DND-41 (cell line): ENCODE measurements around the gene LRGUK.

ENCODE experiments used
- ATAC-seq: fragments of 200-7000 bp; cut with Tn5 transposase; 3 replicates; pipeline ENCODE4 v1.9.1; 2021; ENCODE audit warnings: low read depth; ENCODE audit not compliant: insufficient read depth
- DNase-seq: peaks from one replicate; pipeline ENCODE4 v3.0.0-alpha.2; 2020
- H2AFZ ChIP-seq: 2 replicates; pipeline ENCODE4 v1.6.0; 2012; ENCODE audit warnings: low read depth, low read length
- H3K27ac ChIP-seq: 2 replicates; pipeline ENCODE4 v1.5.1; 2012; ENCODE audit warnings: low read length, inconsistent platforms
- H3K27me3 ChIP-seq: fragments of 200-600 bp; sonication (generic); 2 replicates; pipeline ENCODE4 v1.6.0; 2012; ENCODE audit warnings: low read length, mild to moderate bottlenecking, inconsistent platforms; ENCODE audit not compliant: insufficient read depth, poor library complexity
- H3K36me3 ChIP-seq: 2 replicates; pipeline ENCODE4 v1.5.1; 2012; ENCODE audit warnings: low read length, inconsistent platforms; ENCODE audit not compliant: insufficient read depth
- H3K4me1 ChIP-seq: 2 replicates; pipeline ENCODE4 v1.5.1; 2012; ENCODE audit warnings: mild to moderate bottlenecking, low read length; ENCODE audit not compliant: insufficient read depth
- H3K4me2 ChIP-seq: 2 replicates; pipeline ENCODE4 v1.6.0; 2012; ENCODE audit warnings: mild to moderate bottlenecking, moderate library complexity, low read length, inconsistent platforms; ENCODE audit not compliant: insufficient read depth
- H3K4me3 ChIP-seq, 2 experiments: fragments of 200-600 bp in 1 of 2; shearing (Covaris generic) in 1 of 2; 2 replicates each; pipeline ENCODE4 v1.5.1; 2012 to 2016; ENCODE audit warnings: inconsistent platforms in 2 of 2, low read length in 2 of 2, mild to moderate bottlenecking in 2 of 2, low read depth in 1 of 2, moderate library complexity in 1 of 2
- H3K79me2 ChIP-seq: 2 replicates; pipeline ENCODE4 v1.6.0; 2012; ENCODE audit warnings: low read length, inconsistent platforms; ENCODE audit not compliant: insufficient read depth
- H3K9ac ChIP-seq: 2 replicates; pipeline ENCODE4 v1.6.0; 2012; ENCODE audit warnings: low read depth, mild to moderate bottlenecking, inconsistent platforms, low read length, moderate library complexity
- H3K9me3 ChIP-seq: 2 replicates; pipeline ENCODE4 v1.5.1; 2012; ENCODE audit warnings: low read length, moderate library complexity, mild to moderate bottlenecking, inconsistent platforms; ENCODE audit not compliant: insufficient read depth, severe bottlenecking
- H4K20me1 ChIP-seq: 2 replicates; pipeline ENCODE4 v1.6.0; 2012; ENCODE audit warnings: low read length; ENCODE audit not compliant: insufficient read depth
- EZH2 ChIP-seq: IDR thresholded peaks from 3 replicates; pipeline ENCODE4 v1.6.1; 2012; ENCODE audit warnings: borderline replicate concordance, low read depth, mild to moderate bottlenecking, moderate library complexity, low read length, inconsistent platforms; ENCODE audit not compliant: severe bottlenecking
- TF ChIP-seq, protein P1 (sequence below): IDR thresholded peaks from 2 replicates; pipeline ENCODE4 v1.5.1; 2012; ENCODE audit warnings: borderline replicate concordance, low read length, moderate library complexity, mild to moderate bottlenecking; ENCODE audit not compliant: poor library complexity, severe bottlenecking; ENCODE audit errors: extremely low read depth

LRGUK gene

DNA sequence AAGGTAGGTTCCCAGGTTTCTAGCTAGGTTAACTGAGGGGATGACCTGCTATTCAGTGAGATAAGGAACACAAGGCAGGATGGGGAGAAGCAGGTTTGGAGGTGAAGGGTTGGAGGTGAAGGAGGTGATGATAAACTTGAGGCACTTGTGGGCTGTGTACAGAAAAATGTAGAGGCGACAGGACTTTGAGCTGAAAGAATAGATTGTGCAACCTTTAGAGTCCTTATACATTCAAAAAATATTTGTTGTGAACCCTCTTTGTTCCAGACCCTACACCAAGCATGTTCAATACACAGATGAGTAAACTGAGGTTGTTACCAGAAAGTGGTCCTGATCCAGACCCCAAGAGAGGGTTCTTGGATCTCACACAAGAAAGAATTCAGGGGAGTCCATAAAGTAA is 45.4 kb upstream of the LRGUK start:
- ATAC-seq (no peak), DNase-seq (no peak)
- no peak overlapping the region for H3K27ac ChIP-seq

DNA sequence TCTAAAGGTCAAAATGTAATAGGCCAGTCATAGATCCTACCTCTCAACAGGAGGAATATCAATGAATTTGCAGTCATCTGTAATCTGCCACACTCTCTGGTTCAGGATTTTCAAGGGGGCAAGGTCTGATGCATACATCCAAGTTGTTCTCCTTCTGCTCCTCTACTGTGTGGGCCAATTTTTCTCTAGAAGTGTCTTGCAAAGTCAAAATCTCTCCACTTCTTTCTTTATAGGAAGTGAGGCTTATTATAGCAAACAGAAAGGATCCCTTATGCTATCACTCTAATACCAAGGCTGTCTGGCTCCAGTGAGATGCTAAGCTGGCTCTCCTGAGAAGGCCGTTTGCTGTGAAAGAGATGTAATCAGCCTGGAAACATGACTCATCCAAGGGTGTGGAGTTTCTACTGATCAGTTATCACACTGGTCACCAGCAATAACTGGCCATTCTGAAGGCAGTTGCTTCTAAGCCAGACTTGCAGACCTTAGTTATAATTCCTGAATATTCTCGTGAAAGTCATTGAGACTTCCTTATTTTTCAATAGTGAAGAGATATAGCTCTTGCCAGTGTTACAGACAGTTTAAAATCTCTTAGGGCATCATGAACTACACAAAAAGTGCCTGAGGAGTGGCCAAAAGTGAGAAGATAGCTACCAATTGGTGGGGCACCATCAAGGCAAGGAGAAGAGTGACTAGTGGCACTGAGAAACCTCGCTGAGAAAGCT is 43.2 kb upstream of the LRGUK start:
- Histone ChIP-seq H3K9me3 (peaks cover 11% of the 10 kb centered on the region), H3K4me1 (no peaks in the 10 kb centered on the region), H3K79me2 (no peaks in the 10 kb centered on the region), H3K9ac (no peak overlapping the region), H3K27me3 (no peaks in the 10 kb centered on the region), H4K20me1 (no peaks in the 10 kb centered on the region), H3K27ac (no peak overlapping the region), H2AFZ (no peak overlapping the region), H3K4me2 (no peak overlapping the region), H3K4me3 (no peak overlapping the region), H3K36me3 (no peaks in the 10 kb centered on the region)
- ATAC-seq (no peak), DNase-seq (no peak)
- no peak for TF ChIP-seq EZH2
- TF ChIP-seq, protein P1, sequence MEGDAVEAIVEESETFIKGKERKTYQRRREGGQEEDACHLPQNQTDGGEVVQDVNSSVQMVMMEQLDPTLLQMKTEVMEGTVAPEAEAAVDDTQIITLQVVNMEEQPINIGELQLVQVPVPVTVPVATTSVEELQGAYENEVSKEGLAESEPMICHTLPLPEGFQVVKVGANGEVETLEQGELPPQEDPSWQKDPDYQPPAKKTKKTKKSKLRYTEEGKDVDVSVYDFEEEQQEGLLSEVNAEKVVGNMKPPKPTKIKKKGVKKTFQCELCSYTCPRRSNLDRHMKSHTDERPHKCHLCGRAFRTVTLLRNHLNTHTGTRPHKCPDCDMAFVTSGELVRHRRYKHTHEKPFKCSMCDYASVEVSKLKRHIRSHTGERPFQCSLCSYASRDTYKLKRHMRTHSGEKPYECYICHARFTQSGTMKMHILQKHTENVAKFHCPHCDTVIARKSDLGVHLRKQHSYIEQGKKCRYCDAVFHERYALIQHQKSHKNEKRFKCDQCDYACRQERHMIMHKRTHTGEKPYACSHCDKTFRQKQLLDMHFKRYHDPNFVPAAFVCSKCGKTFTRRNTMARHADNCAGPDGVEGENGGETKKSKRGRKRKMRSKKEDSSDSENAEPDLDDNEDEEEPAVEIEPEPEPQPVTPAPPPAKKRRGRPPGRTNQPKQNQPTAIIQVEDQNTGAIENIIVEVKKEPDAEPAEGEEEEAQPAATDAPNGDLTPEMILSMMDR: no peak

More for the DNA sequence above, 45.4 kb upstream of the LRGUK start:
- TF ChIP-seq, protein P1: no peak
- TF ChIP-seq EZH2: no peak
- Histone ChIP-seq H3K4me2 (no peak overlapping the region), H3K9me3 (no peaks in the 10 kb centered on the region), H3K36me3 (no peaks in the 10 kb centered on the region), H3K79me2 (no peaks in the 10 kb centered on the region), H3K27me3 (no peaks in the 10 kb centered on the region), H4K20me1 (no peaks in the 10 kb centered on the region), H3K4me1 (no peaks in the 10 kb centered on the region), H3K9ac (no peak overlapping the region), H3K4me3 (no peak overlapping the region), H2AFZ (no peak overlapping the region)

DNA sequence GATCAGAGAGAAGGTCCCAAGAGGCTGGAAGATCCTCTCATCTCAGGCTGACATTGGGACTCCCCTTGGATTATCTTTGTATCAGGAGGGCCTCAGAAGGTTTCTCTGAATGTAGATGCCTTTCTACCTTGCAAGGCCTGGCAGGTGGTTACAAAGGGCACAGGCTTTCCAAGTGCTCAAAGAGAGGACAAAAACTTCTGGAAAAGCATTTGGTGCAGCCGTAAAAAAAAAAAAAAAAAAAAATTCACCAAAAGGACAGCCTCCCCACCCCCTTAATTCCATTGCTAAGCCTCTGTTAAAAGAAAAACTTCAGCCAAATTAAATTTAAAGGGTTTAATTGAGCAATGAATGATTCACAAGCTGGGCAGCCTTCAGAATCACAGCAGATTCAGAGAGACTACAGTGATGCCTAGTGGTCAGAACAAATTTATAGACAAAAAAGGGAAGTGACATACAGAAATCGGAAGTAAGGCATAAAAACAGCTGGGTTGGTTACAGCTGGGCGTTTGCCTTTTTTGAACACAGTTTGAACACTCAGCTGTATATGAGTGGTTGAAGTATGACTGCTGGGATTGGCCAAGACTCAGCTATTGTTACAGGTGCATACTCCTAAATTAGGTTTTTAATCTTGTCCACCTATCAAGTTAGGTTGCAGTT is 42.5 kb upstream of the LRGUK start:
- H3K27ac ChIP-seq: no peak overlapping the region
- no peaks in the 10 kb centered on the region for H3K36me3 ChIP-seq
- DNase-seq (no peak), ATAC-seq (no peak)
- no peaks in the 10 kb centered on the region for H3K4me1 ChIP-seq
- H4K20me1 ChIP-seq: no peaks in the 10 kb centered on the region
- H3K4me2 ChIP-seq: no peak overlapping the region
- H2AFZ ChIP-seq: no peak overlapping the region
- H3K4me3 ChIP-seq: no peak overlapping the region
- H3K27me3 ChIP-seq: no peaks in the 10 kb centered on the region
- H3K9ac ChIP-seq: no peak overlapping the region
- peaks cover 18% of the 10 kb centered on the region for H3K9me3 ChIP-seq
- TF ChIP-seq, protein P1: no peak
- TF ChIP-seq EZH2: no peak
- no peaks in the 10 kb centered on the region for H3K79me2 ChIP-seq
